K562 (cell line): ENCODE data around the gene LSM4. TPM values are rescaled to one million over a fixed set of nuclear protein-coding genes. Genes with fewer than 3 reads are reported as not detected.

Experiments used
- ATF2 ChIP-seq: sonication (generic); formaldehyde crosslinking; IDR thresholded peaks from 2 replicates; pipeline ENCODE4 v1.8.1; 2022; ENCODE audit warnings: missing genetic modification reagents
- BDP1 ChIP-seq: IDR thresholded peaks from 3 replicates; pipeline ENCODE4 v1.6.1; 2011; ENCODE audit not compliant: insufficient read length, insufficient read depth
- CCNT2 ChIP-seq: IDR thresholded peaks from 2 replicates; pipeline ENCODE4 v1.6.1; 2011; ENCODE audit warnings: borderline replicate concordance, low read depth, mild to moderate bottlenecking, moderate library complexity, mixed read lengths, low read length; ENCODE audit not compliant: insufficient read length; ENCODE audit errors: extremely low read depth
- CHD1 ChIP-seq: fragments of 200-600 bp; sonication (generic); IDR thresholded peaks from one replicate; pipeline ENCODE4 v1.6.1; 2012; ENCODE audit warnings: mild to moderate bottlenecking, moderate library complexity, low read length, inconsistent platforms
- CSDE1 ChIP-seq, 2 experiments: fragments of 450-650 bp; IDR thresholded peaks; 2 replicates each; pipeline ENCODE4 v1.6.1; 2016; ENCODE audit warnings: mild to moderate bottlenecking in 1 of 2
- EP300 ChIP-seq: IDR thresholded peaks from 2 replicates; pipeline ENCODE4 v1.6.1; 2012; ENCODE audit warnings: low read length, improper control_type of control experiment
- FOXP1 ChIP-seq: sonication (generic); formaldehyde crosslinking; IDR thresholded peaks from 2 replicates; pipeline ENCODE4 v1.8.0; 2022; ENCODE audit warnings: mild to moderate bottlenecking, missing genetic modification reagents
- HDGF ChIP-seq: fragments of 450-650 bp; IDR thresholded peaks from 2 replicates; pipeline ENCODE4 v1.6.1; 2016
- HNRNPH1 ChIP-seq: fragments of 200-400 bp; formaldehyde crosslinking; optimal IDR thresholded peaks from 2 replicates; pipeline ENCODE3; 2017; ENCODE audit warnings: low read depth, mild to moderate bottlenecking, low read length, moderate library complexity
- HNRNPL ChIP-seq: fragments of 200-400 bp; formaldehyde crosslinking; IDR thresholded peaks from 2 replicates; pipeline ENCODE4 v1.6.1; 2017; ENCODE audit warnings: low read depth, mild to moderate bottlenecking, low read length
- IFI16 ChIP-seq: fragments of 250-450 bp; sonication (Bioruptor Pico); IDR thresholded peaks from 2 replicates; pipeline ENCODE4 v2.1.2; 2022; ENCODE audit warnings: mild to moderate bottlenecking, inconsistent platforms
- L3MBTL2 ChIP-seq: fragments of 450-650 bp; IDR thresholded peaks from 2 replicates; pipeline ENCODE4 v1.6.1; 2016; ENCODE audit warnings: mild to moderate bottlenecking, moderate library complexity
- MCM7 ChIP-seq, 2 experiments: fragments of 450-650 bp; IDR thresholded peaks; 2 replicates each; pipeline ENCODE4 v1.6.1; 2016 to 2018
- MECOM ChIP-seq: fragments of 250-450 bp; sonication (Bioruptor Pico); IDR thresholded peaks from 2 replicates; pipeline ENCODE4 v1.8.0; 2022; ENCODE audit warnings: inconsistent platforms
- NBN ChIP-seq: fragments of 450-650 bp; IDR thresholded peaks from 2 replicates; pipeline ENCODE4 v1.6.1; 2016; ENCODE audit warnings: low read depth, mild to moderate bottlenecking
- NFATC3 ChIP-seq: fragments of 450-650 bp; IDR thresholded peaks from 2 replicates; pipeline ENCODE4 v1.6.1; 2017; ENCODE audit warnings: mild to moderate bottlenecking
- PHB2 ChIP-seq: fragments of 450-650 bp; IDR thresholded peaks from 2 replicates; pipeline ENCODE4 v1.6.1; 2017; ENCODE audit warnings: low read depth
- PPARD ChIP-seq: fragments of 250-450 bp; sonication (Bioruptor Pico); IDR thresholded peaks from 2 replicates; pipeline ENCODE4 v1.8.0; 2022; ENCODE audit warnings: inconsistent platforms, mild to moderate bottlenecking, moderate library complexity
- RBFOX2 ChIP-seq: fragments of 200-400 bp; formaldehyde crosslinking; IDR thresholded peaks from 2 replicates; pipeline ENCODE4 v1.6.1; 2017; ENCODE audit warnings: low read depth, mild to moderate bottlenecking, low read length, moderate library complexity
- RFX7 ChIP-seq: fragments of 250-450 bp; sonication (Bioruptor Pico); IDR thresholded peaks from 2 replicates; pipeline ENCODE4 v1.5.1; 2021; ENCODE audit warnings: mild to moderate bottlenecking
- SMARCA5 ChIP-seq: fragments of 450-650 bp; IDR thresholded peaks from 2 replicates; pipeline ENCODE4 v1.6.1; 2016
- STAG1 ChIP-seq: sonication (generic); formaldehyde crosslinking; IDR thresholded peaks from 2 replicates; pipeline ENCODE4 v1.5.0; 2020; ENCODE audit warnings: missing genetic modification reagents, borderline replicate concordance
- XRCC5 ChIP-seq: fragments of 200-400 bp; formaldehyde crosslinking; IDR thresholded peaks from 2 replicates; pipeline ENCODE4 v1.6.1; 2017; ENCODE audit warnings: low read depth, mild to moderate bottlenecking, low read length
- ZFP30 ChIP-seq: fragments of 250-450 bp; sonication (Bioruptor Pico); IDR thresholded peaks from 2 replicates; pipeline ENCODE4 v1.8.0; 2022; ENCODE audit warnings: moderate library complexity, mild to moderate bottlenecking, inconsistent platforms, borderline replicate concordance
- ZKSCAN1 ChIP-seq: fragments of 150-350 bp; IDR thresholded peaks from 2 replicates; pipeline ENCODE4 v1.6.1; 2016; ENCODE audit warnings: low read depth, low read length
- ZKSCAN8 ChIP-seq: fragments of 200-800 bp; sonication (Bioruptor generic); IDR thresholded peaks from 2 replicates; pipeline ENCODE4 v1.6.1; 2016; ENCODE audit warnings: missing genetic modification characterization, missing compliant biosample characterization
- ZNF23 ChIP-seq: fragments of 250-450 bp; sonication (Bioruptor Pico); IDR thresholded peaks from 2 replicates; pipeline ENCODE4 v1.4.0; 2020; ENCODE audit warnings: mild to moderate bottlenecking
- ZNF24 ChIP-seq: fragments of 450-650 bp; IDR thresholded peaks from 2 replicates; pipeline ENCODE4 v1.6.1; 2016
- ZNF3 ChIP-seq: fragments of 250-450 bp; sonication (Bioruptor Pico); IDR thresholded peaks from 2 replicates; pipeline ENCODE4 v1.5.0; 2021; ENCODE audit warnings: mild to moderate bottlenecking, moderate library complexity
- ZNF589 ChIP-seq: fragments of 200-800 bp; sonication (Bioruptor generic); IDR thresholded peaks from 2 replicates; pipeline ENCODE4 v1.6.1; 2016; ENCODE audit warnings: low read depth, missing genetic modification characterization, missing compliant biosample characterization
- ZNF764 ChIP-seq: fragments of 250-450 bp; sonication (Bioruptor Pico); IDR thresholded peaks from 2 replicates; pipeline ENCODE4 v1.4.0; 2020; ENCODE audit warnings: low read depth, mild to moderate bottlenecking, moderate library complexity
- polyA plus RNA-seq, 8 experiments: library from polyadenylated mRNA; depleted of rRNA in 4 of 8; stranded (reverse) in 5 of 8; unstranded in 3 of 8; fragments of >200 nt; fragmentation: Nextera tagmentation in 2 of 8; fragmentation: Illumina TruSeq in 1 of 8; extraction: Ambion mirVana in 2 of 8; extraction: Trizol in 1 of 8; gene quantifications; 2 replicates each; pipeline versions ENCODE4 v1.2.1 to v1.2.3, GENCODE V29; 2011 to 2014; ENCODE audit warnings: inconsistent platforms in 1 of 8, missing spikeins in 1 of 8
- total RNA-seq, 7 experiments: library from RNA; depleted of rRNA in 6 of 7; stranded (reverse); fragments of >200 nt in 6 of 7; fragmentation: Illumina TruSeq in 2 of 7; extraction: Trizol in 2 of 7; gene quantifications; 2 replicates each; pipeline versions ENCODE4 v1.2.1 to v1.2.3, GENCODE V29; 2011 to 2021; ENCODE audit warnings: low replicate concordance in 1 of 7
- TF ChIP-seq, protein P1 (sequence below): sonication (generic); formaldehyde crosslinking; IDR thresholded peaks from 2 replicates; pipeline ENCODE4 v1.8.1; 2023; ENCODE audit warnings: mild to moderate bottlenecking, missing genetic modification reagents

LSM4 gene
- total and polyA plus RNA-seq, 9 of the 15 experiments (the other 6 are each of a cell fraction or from before 2014, with no cell fraction given), result 11.9 to 763 (median 202) TPM

DNA sequence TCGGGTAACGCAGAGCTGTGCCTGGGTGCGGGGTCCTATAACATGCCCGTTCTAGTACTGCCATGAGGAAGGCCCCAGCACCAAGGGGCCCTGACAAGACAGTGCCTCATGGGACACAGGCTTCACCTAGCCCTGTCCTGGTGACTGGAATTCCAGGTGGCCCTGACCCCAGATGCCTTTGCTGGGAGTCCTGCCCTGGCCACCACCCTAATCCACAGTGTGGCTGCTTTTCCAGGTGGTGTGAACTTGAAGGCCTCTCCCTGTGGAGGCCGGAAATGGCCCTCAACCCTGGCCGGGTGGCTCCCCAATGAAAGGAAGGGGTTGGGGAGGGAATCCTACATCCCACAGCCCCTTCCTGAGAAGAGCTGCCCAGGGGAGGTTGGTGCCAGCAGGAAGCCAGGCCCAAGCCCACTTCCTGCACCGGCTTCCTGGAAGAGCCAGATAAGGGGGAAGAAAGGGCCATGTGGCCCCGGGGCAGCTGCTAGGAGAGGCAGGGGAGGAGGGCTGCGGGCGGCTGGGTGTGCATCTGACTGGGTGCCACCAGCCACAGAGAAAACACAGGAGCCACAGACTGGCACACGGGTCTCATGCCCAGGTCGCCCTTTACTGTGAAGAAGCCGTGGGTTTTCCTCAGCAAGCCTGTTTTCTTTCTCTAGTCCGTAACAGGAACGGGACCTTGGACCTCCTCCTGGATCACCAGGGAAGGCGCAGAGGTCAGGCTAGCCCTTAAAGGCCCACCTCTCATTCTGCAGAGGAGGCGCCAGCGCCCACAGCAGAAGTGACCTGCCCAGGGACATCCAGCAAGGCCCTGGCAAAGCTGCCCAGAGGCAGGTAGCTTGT, 4.7 kb downstream of the LSM4 start (continued):
- TF ChIP-seq MCM7 (IDR thresholded peaks at IDR 0.05) (no peak), PHB2 (no peak), RBFOX2 (peak; percentile 71), HNRNPH1 (no peak), ZNF3 (CRISPR knock-in tag) (no peak), NFATC3 (no peak), BDP1 (no peak), CSDE1 (IDR thresholded peaks at IDR 0.05) (no peak), MECOM (CRISPR knock-in tag) (no peak), HDGF (no peak), CCNT2 (no peak), XRCC5 (no peak), IFI16 (CRISPR knock-in tag) (no peak), ATF2 (no peak), ZKSCAN1 (no peak), ZNF24 (no peak), STAG1 (CRISPR knock-in tag) (no peak), FOXP1 (no peak), ZNF589 (CRISPR knock-in tag) (peak; percentile 57; the same call in 1 of the 2 replicates), ZFP30 (CRISPR knock-in tag) (no peak), HNRNPL (peak; percentile 52; the same call in 1 of the 2 replicates), L3MBTL2 (peak; percentile 73), SMARCA5 (no peak), NBN (no peak), RFX7 (no peak), CHD1 (no peak), ZNF23 (CRISPR knock-in tag) (no peak), ZNF764 (CRISPR knock-in tag) (no peak), EP300 (0 out of 2 replicates have a peak, but pooled peaks have one; percentile 46), ZKSCAN8 (CRISPR knock-in tag) (0 out of 2 replicates have a peak, but pooled peaks have one; percentile 44), PPARD (CRISPR knock-in tag) (no peak)
- TF ChIP-seq, protein P1, sequence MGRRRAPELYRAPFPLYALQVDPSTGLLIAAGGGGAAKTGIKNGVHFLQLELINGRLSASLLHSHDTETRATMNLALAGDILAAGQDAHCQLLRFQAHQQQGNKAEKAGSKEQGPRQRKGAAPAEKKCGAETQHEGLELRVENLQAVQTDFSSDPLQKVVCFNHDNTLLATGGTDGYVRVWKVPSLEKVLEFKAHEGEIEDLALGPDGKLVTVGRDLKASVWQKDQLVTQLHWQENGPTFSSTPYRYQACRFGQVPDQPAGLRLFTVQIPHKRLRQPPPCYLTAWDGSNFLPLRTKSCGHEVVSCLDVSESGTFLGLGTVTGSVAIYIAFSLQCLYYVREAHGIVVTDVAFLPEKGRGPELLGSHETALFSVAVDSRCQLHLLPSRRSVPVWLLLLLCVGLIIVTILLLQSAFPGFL (CRISPR knock-in tag), result no peak
